SK-N-SH (cell line): Measurements from ENCODE around the gene AHSP. TPM values are rescaled to one million over a fixed set of nuclear protein-coding genes. Genes with fewer than 3 reads are reported as not detected.
A peak's percentile ranks its signal among the peaks of the same experiment; 100 is the strongest.

Source experiments
- CTCF ChIA-PET: fragments of 300-600, 350-600 bp; formaldehyde crosslinking; extraction: SDS; loops from one replicate; lab custom pipeline; 2021; lab: Yijun Ruan, JAX
- POLR2A ChIA-PET: fragments of 350-600 bp; sonication (Branson Sonifier 250); formaldehyde crosslinking; extraction: SDS; loops from one replicate; lab custom pipeline; 2020; ENCODE audit warnings: antibody characterized with exemption, inconsistent platforms; lab: Yijun Ruan, JAX
- DNase-seq: peaks from one replicate; pipeline ENCODE4 v3.0.0; 2012
- H2AFZ ChIP-seq: fragments of 200-600 bp; sonication (generic); 2 replicates; pipeline ENCODE4 v1.8.1; 2016; ENCODE audit warnings: antibody characterized with exemption, mild to moderate bottlenecking, low read depth
- H3F3A ChIP-seq: fragments of 200-600 bp; sonication (generic); replicated peaks from 2 replicates; pipeline ENCODE3; 2016; ENCODE audit warnings: antibody characterized with exemption, mild to moderate bottlenecking; ENCODE audit not compliant: insufficient read depth
- H3K27ac ChIP-seq, 2 experiments: fragments of 200-500 bp in 1 of 2; fragments of 200-600 bp in 1 of 2; sonication (Bioruptor generic) in 1 of 2; sonication (generic), shearing (Covaris generic) in 1 of 2; 2 replicates each; pipeline versions ENCODE4 v1.5.1 to v1.6.1; 2014 to 2016; ENCODE audit warnings: low read depth in 2 of 2, inconsistent platforms in 1 of 2, low read length in 1 of 2, mild to moderate bottlenecking in 1 of 2, mixed read lengths in 1 of 2
- H3K27me3 ChIP-seq: fragments of 200-600 bp; sonication (generic), shearing (Covaris generic); 2 replicates; pipeline ENCODE4 v1.6.1; 2016; ENCODE audit warnings: mixed run types; ENCODE audit not compliant: insufficient read depth
- H3K36me3 ChIP-seq, 2 experiments: fragments of 200-500 bp in 1 of 2; fragments of 200-600 bp in 1 of 2; sonication (Bioruptor generic) in 1 of 2; sonication (generic) in 1 of 2; replicated peaks in 1 of 2; 2 replicates each; pipeline versions ENCODE3 to v1.5.1; 2014 to 2016; ENCODE audit warnings: low read length in 1 of 2, mild to moderate bottlenecking in 1 of 2; ENCODE audit not compliant: insufficient read depth in 2 of 2, control insufficient read depth in 1 of 2
- H3K4me1 ChIP-seq, 2 experiments: fragments of 200-500 bp in 1 of 2; fragments of 200-600 bp in 1 of 2; sonication (Bioruptor generic) in 1 of 2; sonication (generic), shearing (Covaris generic) in 1 of 2; 2 replicates each; pipeline versions ENCODE4 v1.5.1 to v1.6.1; 2014 to 2016; ENCODE audit warnings: low read depth in 1 of 2, low read length in 1 of 2, mixed run types in 1 of 2; ENCODE audit not compliant: insufficient read depth in 2 of 2, control insufficient read depth in 1 of 2
- H3K4me2 ChIP-seq: fragments of 200-600 bp; sonication (generic), shearing (Covaris generic); 2 replicates; pipeline ENCODE4 v1.6.1; 2017; ENCODE audit warnings: mixed run types
- H3K4me3 ChIP-seq, 2 experiments: fragments of 200-500 bp in 1 of 2; fragments of 200-600 bp in 1 of 2; sonication (Bioruptor generic) in 1 of 2; sonication (generic), shearing (Covaris generic) in 1 of 2; 2 replicates each; pipeline versions ENCODE4 v1.5.1 to v1.8.1; 2014 to 2016; ENCODE audit warnings: low read depth in 2 of 2, inconsistent platforms in 1 of 2, low read length in 1 of 2, mild to moderate bottlenecking in 1 of 2, mixed read lengths in 1 of 2, moderate library complexity in 1 of 2
- H3K79me2 ChIP-seq: fragments of 200-600 bp; sonication (generic); 2 replicates; pipeline ENCODE4 v1.8.1; 2017; ENCODE audit warnings: mild to moderate bottlenecking; ENCODE audit not compliant: insufficient read depth
- H3K9ac ChIP-seq: fragments of 200-600 bp; sonication (generic); 2 replicates; pipeline ENCODE4 v1.6.1; 2017; ENCODE audit warnings: mixed run types
- H3K9me2 ChIP-seq: fragments of 200-600 bp; sonication (generic); 2 replicates; pipeline ENCODE4 v1.6.1; 2017; ENCODE audit warnings: mixed run types
- H3K9me3 ChIP-seq: fragments of 200-600 bp; sonication (generic); 2 replicates; pipeline ENCODE4 v1.6.1; 2017; ENCODE audit warnings: mixed run types, mild to moderate bottlenecking, moderate library complexity
- H4K20me1 ChIP-seq: fragments of 200-600 bp; sonication (generic); 2 replicates; pipeline ENCODE4 v1.6.1; 2017; ENCODE audit warnings: mild to moderate bottlenecking, mixed run types; ENCODE audit not compliant: insufficient read depth
- EZH2phosphoT487 ChIP-seq: fragments of 200-600 bp; sonication (generic); IDR thresholded peaks from 2 replicates; pipeline ENCODE4 v1.6.1; 2017; ENCODE audit warnings: low read depth, mixed run types, mild to moderate bottlenecking, antibody characterized with exemption, moderate library complexity, borderline replicate concordance
- FOSL2 ChIP-seq: IDR thresholded peaks from 2 replicates; pipeline ENCODE4 v1.4.0; 2012; ENCODE audit warnings: low read depth, mild to moderate bottlenecking, moderate library complexity, borderline replicate concordance
- GABPA ChIP-seq: IDR thresholded peaks from 2 replicates; pipeline ENCODE4 v1.4.0; 2012; ENCODE audit warnings: low read depth, mild to moderate bottlenecking
- IRF3 ChIP-seq: fragments of 150-350 bp; IDR thresholded peaks from 2 replicates; pipeline ENCODE4 v1.6.1; 2016; ENCODE audit warnings: mild to moderate bottlenecking, low read depth, low read length
- JUND ChIP-seq: IDR thresholded peaks from 2 replicates; pipeline ENCODE4 v1.4.0; 2012
- MAX ChIP-seq: IDR thresholded peaks from 2 replicates; pipeline ENCODE4 v1.4.0; 2012; ENCODE audit warnings: low read depth
- MEF2A ChIP-seq: IDR thresholded peaks from 2 replicates; pipeline ENCODE4 v1.4.0; 2012; ENCODE audit warnings: low read depth, borderline replicate concordance
- NFIC ChIP-seq: IDR thresholded peaks from 2 replicates; pipeline ENCODE4 v1.4.0; 2012; ENCODE audit warnings: borderline replicate concordance
- NRF1 ChIP-seq: IDR thresholded peaks from 2 replicates; pipeline ENCODE4 v1.6.1; 2012; ENCODE audit warnings: low read depth, mild to moderate bottlenecking, low read length
- REST ChIP-seq: IDR thresholded peaks from 2 replicates; pipeline ENCODE4 v1.6.1; 2012; ENCODE audit warnings: mild to moderate bottlenecking, low read depth, low read length, moderate library complexity
- RXRA ChIP-seq: IDR thresholded peaks from 2 replicates; pipeline ENCODE4 v1.4.0; 2012; ENCODE audit warnings: low read depth, mild to moderate bottlenecking, borderline replicate concordance
- SIN3A ChIP-seq: IDR thresholded peaks from 2 replicates; pipeline ENCODE4 v1.6.1; 2012; ENCODE audit warnings: low read depth, mild to moderate bottlenecking, low read length, moderate library complexity, borderline replicate concordance
- WGBS: methylation state at CpG from one replicate; pipeline ENCODE4 v1.1.6; 2017; ENCODE audit warnings: low lambda C conversion rate; 5-methylcytosine and 5-hydroxymethylcytosine counted together
- polyA plus RNA-seq, 3 experiments: library from polyadenylated mRNA; depleted of rRNA; stranded (reverse); fragments of >200 nt; gene quantifications; 2 replicates each; pipeline ENCODE4 v1.2.3, GENCODE V29; 2012
- TF ChIP-seq, protein P1 (sequence below): IDR thresholded peaks from 2 replicates; pipeline ENCODE4; 2012
- TF ChIP-seq, protein P2 (sequence below): IDR thresholded peaks from 2 replicates; pipeline ENCODE4 v1.4.0; 2012; ENCODE audit warnings: low read depth, borderline replicate concordance

The AHSP gene
- polyA plus RNA-seq, 1 of the 3 experiments (the other 2 are of a cell fraction) = not detected

DNA sequence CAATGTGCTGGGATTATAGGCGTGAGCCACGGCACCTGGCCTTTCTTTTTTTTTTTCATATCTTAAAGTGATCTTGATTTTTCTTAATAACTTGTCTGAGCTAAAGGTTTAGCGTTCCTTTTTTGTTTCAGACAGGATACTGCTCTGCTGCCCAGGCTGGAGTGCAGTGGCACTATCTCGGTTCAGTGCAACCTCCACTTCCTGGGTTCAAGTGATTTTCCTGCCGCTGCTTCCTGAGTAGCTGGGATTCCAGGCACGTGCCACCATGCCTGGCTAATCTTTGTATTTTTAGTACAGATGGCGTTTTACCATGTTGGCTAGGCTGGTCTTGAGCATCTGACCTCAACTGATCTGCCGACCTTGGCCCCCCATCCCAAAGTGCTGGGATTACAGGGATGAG is 23.5 kb upstream of the AHSP start:
- Histone ChIP-seq H2AFZ (no peak overlapping the region), H3K4me3 (no peak overlapping the region), H3K36me3 (peaks cover 20 to 24% of the 10 kb centered on the region in 2 experiments), H3K9ac (no peak overlapping the region), H3K4me2 (no peak overlapping the region), H3K79me2 (peaks cover 39% of the 10 kb centered on the region), H3K9me2 (no peaks in the 10 kb centered on the region), H3K4me1 (peaks cover 0 to 13% of the 10 kb centered on the region in 2 experiments; a peak in 2 of 4 replicates), H3K27ac (no peak overlapping the region), H3K27me3 (no peaks in the 10 kb centered on the region), H4K20me1 (no peaks in the 10 kb centered on the region; the same call in 1 of the 2 replicates), H3F3A (no peaks in the 10 kb centered on the region), H3K9me3 (no peaks in the 10 kb centered on the region)
- TF ChIP-seq, protein P1, sequence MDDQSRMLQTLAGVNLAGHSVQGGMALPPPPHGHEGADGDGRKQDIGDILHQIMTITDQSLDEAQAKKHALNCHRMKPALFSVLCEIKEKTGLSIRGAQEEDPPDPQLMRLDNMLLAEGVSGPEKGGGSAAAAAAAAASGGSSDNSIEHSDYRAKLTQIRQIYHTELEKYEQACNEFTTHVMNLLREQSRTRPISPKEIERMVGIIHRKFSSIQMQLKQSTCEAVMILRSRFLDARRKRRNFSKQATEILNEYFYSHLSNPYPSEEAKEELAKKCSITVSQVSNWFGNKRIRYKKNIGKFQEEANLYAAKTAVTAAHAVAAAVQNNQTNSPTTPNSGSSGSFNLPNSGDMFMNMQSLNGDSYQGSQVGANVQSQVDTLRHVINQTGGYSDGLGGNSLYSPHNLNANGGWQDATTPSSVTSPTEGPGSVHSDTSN = no peak
- TF ChIP-seq IRF3 (no peak), JUND (no peak), SIN3A (no peak), EZH2phosphoT487 (no peak)
- ChIA-PET CTCF (no interaction called here), POLR2A (no interaction called here)
- WGBS = 94% methylated on average over 8 of the region's 8 CpGs
- no peak for DNase-seq

GRCh38 chr16:31505483-31505882 is 22.2 kb upstream of the AHSP start:
- no peaks in the 10 kb centered on the region for H3K9me3 ChIP-seq
- DNase-seq = no peak
- 72% methylated on average over 4 of the region's 4 CpGs for WGBS
- TF ChIP-seq MEF2A = no peak
- H2AFZ ChIP-seq = no peak overlapping the region
- H3K9me2 ChIP-seq = no peaks in the 10 kb centered on the region
- no peaks in the 10 kb centered on the region for H3F3A ChIP-seq
- no peak overlapping the region for H3K9ac ChIP-seq
- peaks cover 0 to 18% of the 10 kb centered on the region in 2 experiments; a peak in 2 of 4 replicates for H3K4me1 ChIP-seq
- 0 out of 2 replicates have a peak overlapping the region, but pooled peaks have one; percentile 87 for H3K4me2 ChIP-seq
- no peak overlapping the region for H3K4me3 ChIP-seq
- H3K27ac ChIP-seq = no peak overlapping the region
- H3K79me2 ChIP-seq = peaks cover 46% of the 10 kb centered on the region
- ChIA-PET CTCF (no interaction called here), POLR2A (no interaction called here)
- peaks cover 11 to 16% of the 10 kb centered on the region in 2 experiments for H3K36me3 ChIP-seq
- no peaks in the 10 kb centered on the region for H3K27me3 ChIP-seq
- no peaks in the 10 kb centered on the region for H4K20me1 ChIP-seq

- POLR2A ChIA-PET = interaction anchor here (1.0 to 1.6 kb wide), 9 partner anchors 11 to 206 kb away, joined by 3 to 14 read pairs (median 5); partner anchors contain the start of gene ARMC5
Observed at GRCh38 chr16:31507617-31507928, 20.1 kb upstream of the AHSP start.

More at GRCh38 chr16:31507617-31507928, 20.1 kb upstream of the AHSP start:
- Histone ChIP-seq H3K9me2 (no peaks in the 10 kb centered on the region), H3K79me2 (peaks cover 46% of the 10 kb centered on the region), H2AFZ (no peak overlapping the region), H4K20me1 (no peaks in the 10 kb centered on the region), H3K4me1 (peaks cover 0 to 18% of the 10 kb centered on the region in 2 experiments; a peak in 3 of 4 replicates), H3K9ac (peak overlapping the region; percentile 99), H3K4me2 (peak overlapping the region; percentile 87), H3F3A (peaks cover 3% of the 10 kb centered on the region), H3K4me3 (peak overlapping the region; percentile 92 to 96), H3K9me3 (no peaks in the 10 kb centered on the region), H3K27me3 (no peaks in the 10 kb centered on the region), H3K27ac (peak overlapping the region in 1 of 2 experiments; percentile 87; a peak in 3 of 4 replicates), H3K36me3 (peaks cover 7 to 14% of the 10 kb centered on the region in 2 experiments)
- 2% methylated on average over 11 of the region's 12 CpGs for WGBS
- DNase-seq = no peak
- CTCF ChIA-PET = interaction anchor here (0.6 to 1.4 kb wide), 5 partner anchors 14 to 360 kb away, joined by 3 read pairs; no protein-coding TSS in a partner anchor
- TF ChIP-seq RXRA (no peak), FOSL2 (no peak), MAX (no peak), NFIC (no peak), GABPA (no peak), SIN3A (no peak), REST (no peak), NRF1 (no peak)
- TF ChIP-seq, protein P2, sequence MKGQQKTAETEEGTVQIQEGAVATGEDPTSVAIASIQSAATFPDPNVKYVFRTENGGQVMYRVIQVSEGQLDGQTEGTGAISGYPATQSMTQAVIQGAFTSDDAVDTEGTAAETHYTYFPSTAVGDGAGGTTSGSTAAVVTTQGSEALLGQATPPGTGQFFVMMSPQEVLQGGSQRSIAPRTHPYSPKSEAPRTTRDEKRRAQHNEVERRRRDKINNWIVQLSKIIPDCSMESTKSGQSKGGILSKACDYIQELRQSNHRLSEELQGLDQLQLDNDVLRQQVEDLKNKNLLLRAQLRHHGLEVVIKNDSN = no peak
